GM12878 (cell line): ENCODE results near the gene MATN1. TPM values are rescaled to one million over a fixed set of nuclear protein-coding genes. Genes with fewer than 3 reads are reported as not detected.

Experiments
- BHLHE40 ChIP-seq, 2 experiments: fragments of 450-650 bp in 1 of 2; IDR thresholded peaks; 2 replicates each; pipeline ENCODE4 v1.6.1; 2011 to 2017; ENCODE audit warnings: low read depth in 2 of 2, borderline replicate concordance in 1 of 2, improper control_type of control experiment in 1 of 2, low read length in 1 of 2, mild to moderate bottlenecking in 1 of 2
- CHD4 ChIP-seq: fragments of 200-600 bp; sonication (generic); IDR thresholded peaks from 2 replicates; pipeline ENCODE4 v1.6.1; 2016; ENCODE audit warnings: mild to moderate bottlenecking
- E2F4 ChIP-seq: IDR thresholded peaks from 2 replicates; pipeline ENCODE4 v1.6.1; 2012; ENCODE audit warnings: low read depth, low read length, improper control_type of control experiment
- HDGF ChIP-seq: fragments of 450-650 bp; IDR thresholded peaks from 2 replicates; pipeline ENCODE4 v1.6.1; 2016; ENCODE audit warnings: antibody characterized with exemption
- IRF3 ChIP-seq: fragments of 450-650 bp; IDR thresholded peaks from 2 replicates; pipeline ENCODE4 v1.6.1; 2014; ENCODE audit warnings: mild to moderate bottlenecking
- MTA2 ChIP-seq: fragments of 450-650 bp; IDR thresholded peaks from 2 replicates; pipeline ENCODE4 v1.6.1; 2016; ENCODE audit warnings: low read depth, mild to moderate bottlenecking, moderate library complexity
- NKRF ChIP-seq: fragments of 450-650 bp; conservative IDR thresholded peaks from 2 replicates; pipeline ENCODE4 v1.6.1; 2017; ENCODE audit warnings: mild to moderate bottlenecking, moderate library complexity
- PBX3 ChIP-seq: IDR thresholded peaks from 2 replicates; pipeline ENCODE4 v1.6.1; 2011; ENCODE audit warnings: mild to moderate bottlenecking, low read depth, low read length, moderate library complexity; ENCODE audit not compliant: insufficient replicate concordance
- PKNOX1 ChIP-seq: fragments of 450-650 bp; IDR thresholded peaks from 2 replicates; pipeline ENCODE4 v1.6.1; 2016; ENCODE audit warnings: mild to moderate bottlenecking
- SIX5 ChIP-seq: IDR thresholded peaks from 2 replicates; pipeline ENCODE4 v1.6.1; 2011; ENCODE audit warnings: mild to moderate bottlenecking, low read depth, low read length, moderate library complexity; ENCODE audit not compliant: severe bottlenecking
- TARDBP ChIP-seq: IDR thresholded peaks from 2 replicates; pipeline ENCODE4 v1.6.1; 2016; ENCODE audit warnings: borderline replicate concordance
- USF1 ChIP-seq: IDR thresholded peaks from 2 replicates; pipeline ENCODE4 v1.6.1; 2011; ENCODE audit warnings: borderline replicate concordance, low read depth, mild to moderate bottlenecking, moderate library complexity, mixed read lengths, low read length; ENCODE audit not compliant: insufficient read depth; ENCODE audit errors: extremely low read length
- USF2 ChIP-seq: IDR thresholded peaks from 2 replicates; pipeline ENCODE4 v1.6.1; 2011; ENCODE audit warnings: low read depth, low read length, improper control_type of control experiment, borderline replicate concordance
- ZBTB11 ChIP-seq: fragments of 450-650 bp; formaldehyde crosslinking; IDR thresholded peaks from 2 replicates; pipeline ENCODE4 v1.5.0; 2022; ENCODE audit warnings: mild to moderate bottlenecking, missing genetic modification characterization
- ZZZ3 ChIP-seq: IDR thresholded peaks from 2 replicates; pipeline ENCODE4 v1.6.1; 2011; ENCODE audit warnings: low read depth; ENCODE audit not compliant: control insufficient read depth, insufficient read length
- polyA plus RNA-seq, 11 experiments: library from polyadenylated mRNA; depleted of rRNA in 4 of 11; unstranded in 6 of 11; stranded (reverse) in 5 of 11; fragments of >200 nt; fragmentation: Nextera tagmentation in 4 of 11; fragmentation: Illumina TruSeq in 1 of 11; extraction: Ambion mirVana in 4 of 11; extraction: Trizol in 1 of 11; gene quantifications; 1 replicate in 1 of 11; 2 replicates in 10 of 11; pipeline versions ENCODE4 v1.2.1 to v1.2.3, GENCODE V29; 2011 to 2016; ENCODE audit warnings: inconsistent platforms in 2 of 11, missing spikeins in 2 of 11, low read depth in 1 of 11
- total RNA-seq, 4 experiments: library from RNA; depleted of rRNA in 3 of 4; stranded (reverse); fragments of >200 nt in 3 of 4; fragmentation: Illumina TruSeq in 1 of 4; extraction: Trizol in 1 of 4; gene quantifications; 2 replicates each; pipeline versions ENCODE4 v1.2.1 to v1.2.3, GENCODE V29; 2013 to 2021

The MATN1 gene
- total and polyA plus RNA-seq, 10 of the 15 experiments (the other 5 are each of a cell fraction or from before 2014, with no cell fraction given): 0.04 to 0.50 (median 0.10) TPM; not detected in 1

GRCh38 chr1:30728832-30729638 lies 5.7 kb upstream of the MATN1 start (continued):
- TF ChIP-seq ZBTB11 (no peak), SIX5 (no peak), USF2 (no peak; the same call in 1 of the 2 replicates), NKRF (no peak), HDGF (no peak), BHLHE40 (IDR thresholded peaks at IDR 0.05; ENCODE audit: borderline replicate concordance in 1 of 2, low read depth in 2 of 2, low read length in 1 of 2) (peak; percentile 43 to 62; a peak in 2 of 4 replicates), MTA2 (0 out of 2 replicates have a peak, but pooled peaks have one; percentile 34), E2F4 (no peak), PKNOX1 (no peak), IRF3 (no peak), USF1 (no peak), TARDBP (no peak), CHD4 (no peak), ZZZ3 (no peak), PBX3 (no peak)
